Bone marrow (tissue), 2 donors: ENCODE results near the gene HLA-G.
A peak's percentile ranks its signal among the peaks of the same experiment; 100 is the strongest.
"Not testable (repeated sequence)": the region's sequence is repeated elsewhere in the genome, so short reads cannot be mapped to it uniquely, and the experiment has no call there.

Experiments
- DNase-seq, 2 donors: peaks; one replicate each; lab custom pipeline; 2025; lab: John Stamatoyannopoulos, UW

HLA-G gene

DNA sequence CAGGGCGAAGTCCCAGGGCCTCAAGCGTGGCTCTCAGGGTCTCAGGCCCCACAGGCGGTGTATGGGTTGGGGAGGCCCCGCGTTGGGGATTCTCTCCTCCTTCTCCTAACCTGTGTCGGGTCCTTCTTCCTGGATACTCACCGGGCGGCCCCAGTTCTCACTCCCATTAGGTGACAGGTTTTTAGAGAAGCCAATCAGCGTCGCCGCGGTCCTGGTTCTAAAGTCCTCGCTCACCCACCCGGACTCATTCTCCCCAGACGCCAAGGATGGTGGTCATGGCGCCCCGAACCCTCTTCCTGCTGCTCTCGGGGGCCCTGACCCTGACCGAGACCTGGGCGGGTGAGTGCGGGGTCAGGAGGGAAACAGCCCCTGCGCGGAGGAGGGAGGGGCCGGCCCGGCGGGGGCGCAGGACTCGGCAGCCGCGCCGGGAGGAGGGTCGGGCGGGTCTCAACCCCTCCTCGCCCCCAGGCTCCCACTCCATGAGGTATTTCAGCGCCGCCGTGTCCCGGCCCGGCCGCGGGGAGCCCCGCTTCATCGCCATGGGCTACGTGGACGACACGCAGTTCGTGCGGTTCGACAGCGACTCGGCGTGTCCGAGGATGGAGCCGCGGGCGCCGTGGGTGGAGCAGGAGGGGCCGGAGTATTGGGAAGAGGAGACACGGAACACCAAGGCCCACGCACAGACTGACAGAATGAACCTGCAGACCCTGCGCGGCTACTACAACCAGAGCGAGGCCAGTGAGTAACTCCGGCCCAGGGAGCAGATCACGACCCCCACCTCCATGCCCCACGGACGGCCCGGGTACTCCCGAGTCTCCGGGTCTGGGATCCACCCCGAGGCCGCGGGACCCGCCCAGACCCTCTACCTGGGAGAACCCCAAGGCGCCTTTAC, at the start of gene HLA-G:
Gene HLA-G (plus strand): TSS at position 247 of the 892 bp plus-strand sequence. CDS start 20 bp downstream, at position 267.
- no peak for DNase-seq

DNA sequence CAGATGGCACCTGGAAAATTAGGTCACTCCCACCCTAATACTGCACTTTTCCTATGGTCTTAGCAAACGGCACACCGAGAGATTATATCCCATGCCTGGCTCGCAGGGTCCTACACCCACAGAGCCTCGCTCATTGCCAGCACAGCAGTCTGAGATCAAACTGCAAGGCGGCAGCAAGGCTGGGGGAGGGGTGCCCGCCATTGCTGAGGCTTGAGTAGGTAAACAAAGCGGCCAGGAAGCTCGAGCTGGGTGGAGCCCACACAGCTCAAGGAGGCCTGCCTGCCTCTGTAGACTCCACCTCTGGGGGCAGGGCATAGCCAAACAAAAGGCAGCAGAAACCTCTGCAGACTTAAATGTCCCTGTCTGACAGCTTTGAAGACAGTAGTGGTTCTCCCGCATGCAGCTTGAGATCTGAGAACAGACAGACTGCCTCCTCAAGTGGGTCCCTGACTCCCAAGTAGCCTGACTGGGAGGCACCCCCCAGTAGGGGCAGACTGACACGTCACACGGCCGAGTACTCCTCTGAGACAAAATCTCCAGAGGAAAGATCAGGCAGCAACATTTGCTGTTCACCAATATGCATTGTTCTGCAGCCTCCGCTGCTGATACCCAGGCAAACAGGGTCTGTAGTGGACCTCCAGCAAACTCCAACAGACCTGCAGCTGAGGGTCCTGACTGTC, 47.5 kb upstream of the HLA-G start:
- not testable (repeated sequence) for DNase-seq

GRCh38 chr6:29789176-29789575, 38.4 kb upstream of the HLA-G start:
- DNase-seq, result no peak

DNA sequence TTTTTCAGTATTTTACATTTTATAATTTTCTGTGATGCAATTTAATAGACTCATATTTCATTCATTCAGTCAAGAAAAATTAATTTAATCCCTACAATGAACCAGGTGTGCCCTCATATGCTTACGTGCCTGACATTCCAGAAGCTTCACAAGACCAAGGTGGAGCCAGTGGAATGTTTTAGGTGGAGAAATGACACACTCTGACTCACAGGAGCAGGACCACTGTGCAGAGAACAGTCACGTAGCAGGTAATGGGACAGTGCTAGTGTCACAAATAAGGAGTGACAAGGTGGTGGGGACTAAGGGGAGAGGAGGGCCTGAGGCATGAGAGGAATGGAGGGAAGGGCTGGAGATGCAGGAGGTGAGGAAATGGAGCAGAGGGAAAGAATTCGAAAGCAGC, 37.0 kb upstream of the HLA-G start:
- DNase-seq, result no peak

- DNase-seq, result no peak
Observed at GRCh38 chr6:29791162-29791561, 36.5 kb upstream of the HLA-G start.

- no peak for DNase-seq
Observed at GRCh38 chr6:29791786-29792122, 35.9 kb upstream of the HLA-G start.

GRCh38 chr6:29792123-29793035, 35.2 kb upstream of the HLA-G start:
- peak in 1 of 2 donors; percentile 46 for DNase-seq

DNA sequence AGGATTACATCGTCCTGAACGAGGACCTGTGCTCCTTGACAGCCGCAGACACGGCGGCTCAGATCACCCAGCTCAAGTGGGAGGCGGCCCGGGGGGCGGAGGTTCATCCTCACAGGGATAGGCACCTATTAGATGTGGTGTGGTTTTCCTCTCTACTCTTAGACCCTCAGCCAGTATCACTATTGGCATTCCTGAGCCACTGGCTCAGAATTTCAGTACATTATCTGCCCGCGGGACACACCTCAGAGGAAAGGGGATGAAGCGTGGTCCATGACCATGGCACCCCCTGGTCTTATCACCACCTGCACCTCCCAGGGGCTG, 34.6 kb upstream of the HLA-G start:
- DNase-seq, result no peak

DNA sequence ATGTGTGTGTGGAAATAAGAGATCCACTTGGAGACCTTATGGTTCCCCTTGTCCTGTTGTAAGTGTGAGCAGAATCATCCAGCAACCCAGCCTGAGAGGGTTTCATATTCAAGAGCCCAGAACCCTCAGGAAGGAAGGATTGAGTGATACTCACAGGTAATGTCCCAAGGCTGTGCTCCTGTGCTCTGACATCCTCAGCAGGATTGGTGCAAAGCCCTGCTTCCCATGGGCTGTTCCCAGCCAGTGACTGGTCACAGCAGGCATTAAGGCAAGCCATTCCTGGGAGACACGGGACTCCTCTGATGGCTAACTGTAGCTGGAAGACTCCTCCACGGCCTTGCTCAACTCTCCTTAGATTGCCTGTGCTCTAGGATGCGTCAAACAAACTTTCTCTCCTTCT, 33.8 kb upstream of the HLA-G start:
- no peak for DNase-seq

- DNase-seq, result no peak
Observed at GRCh38 chr6:29796026-29796425, 31.6 kb upstream of the HLA-G start.

- DNase-seq, result no peak
Observed at GRCh38 chr6:29797135-29797534, 30.5 kb upstream of the HLA-G start.

DNA sequence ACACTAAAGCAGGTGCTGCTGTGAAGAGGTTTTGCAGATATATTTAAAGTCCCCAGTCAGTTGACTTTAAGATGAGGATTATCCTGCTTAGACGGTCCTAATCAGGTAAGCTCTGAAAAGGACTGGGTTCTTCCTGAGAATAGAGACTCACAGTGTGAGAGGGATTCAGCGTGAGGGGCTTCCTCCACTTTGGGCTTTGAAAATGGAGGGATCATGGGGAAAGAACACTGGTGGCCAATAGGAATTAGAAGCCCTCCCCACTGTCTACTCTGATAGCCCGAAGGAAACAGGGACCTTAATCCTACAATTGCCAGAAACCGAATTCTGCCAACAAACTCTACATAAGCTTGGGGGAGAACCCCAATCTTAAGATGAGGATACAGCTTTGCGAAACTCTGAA, 29.7 kb upstream of the HLA-G start:
- no peak for DNase-seq

- no peak for DNase-seq
Observed at GRCh38 chr6:29800254-29800653, 27.4 kb upstream of the HLA-G start.

- DNase-seq, result no peak
Observed at GRCh38 chr6:29806387-29806786, 21.2 kb upstream of the HLA-G start.

DNA sequence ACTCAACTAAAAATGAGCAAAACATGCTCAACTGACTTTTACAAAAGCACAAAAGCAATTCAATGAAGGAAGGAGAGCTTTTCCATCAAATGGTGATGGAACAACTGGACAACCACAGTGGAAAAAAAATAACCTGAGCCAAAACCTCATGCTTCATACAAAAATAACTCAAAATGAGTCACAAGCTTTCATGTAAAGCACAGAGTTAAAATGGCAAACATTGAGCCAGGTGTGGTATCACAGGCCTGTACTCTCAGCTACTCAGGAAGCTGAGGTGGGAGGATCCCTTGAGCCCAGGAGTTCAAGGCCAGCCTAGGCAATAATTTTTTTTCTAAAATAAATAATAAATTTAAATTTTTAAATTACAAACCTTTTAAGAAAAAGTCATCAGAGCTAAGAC, 18.4 kb upstream of the HLA-G start:
- no peak for DNase-seq

GRCh38 chr6:29810371-29810770, 17.3 kb upstream of the HLA-G start:
- DNase-seq, result no peak

- DNase-seq, result no peak
Observed at GRCh38 chr6:29811377-29811776, 16.2 kb upstream of the HLA-G start.

GRCh38 chr6:29813066-29813465, 14.6 kb upstream of the HLA-G start:
- no peak for DNase-seq

DNA sequence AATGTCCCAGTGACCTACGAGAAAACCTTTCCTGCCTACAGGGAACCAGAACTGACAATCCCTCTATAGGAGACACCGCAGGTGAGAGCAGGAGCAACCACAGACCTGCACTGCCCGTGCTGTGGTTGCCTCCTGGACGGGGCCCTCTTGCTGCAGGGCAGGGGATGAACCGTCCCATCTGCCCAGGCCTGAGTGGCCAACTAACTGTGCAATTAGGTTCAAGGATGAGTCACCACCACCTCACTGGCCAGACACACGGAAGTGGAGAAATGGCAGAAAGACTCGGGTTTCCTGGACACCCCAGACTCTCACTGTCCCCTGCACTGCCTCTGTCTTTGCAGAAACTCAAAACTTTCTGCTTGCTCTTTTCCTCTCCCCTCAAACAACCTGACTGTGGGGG, 13.8 kb upstream of the HLA-G start:
- DNase-seq, result no peak

- DNase-seq, result no peak
Observed at GRCh38 chr6:29814379-29815117, 13.1 kb upstream of the HLA-G start.

DNA sequence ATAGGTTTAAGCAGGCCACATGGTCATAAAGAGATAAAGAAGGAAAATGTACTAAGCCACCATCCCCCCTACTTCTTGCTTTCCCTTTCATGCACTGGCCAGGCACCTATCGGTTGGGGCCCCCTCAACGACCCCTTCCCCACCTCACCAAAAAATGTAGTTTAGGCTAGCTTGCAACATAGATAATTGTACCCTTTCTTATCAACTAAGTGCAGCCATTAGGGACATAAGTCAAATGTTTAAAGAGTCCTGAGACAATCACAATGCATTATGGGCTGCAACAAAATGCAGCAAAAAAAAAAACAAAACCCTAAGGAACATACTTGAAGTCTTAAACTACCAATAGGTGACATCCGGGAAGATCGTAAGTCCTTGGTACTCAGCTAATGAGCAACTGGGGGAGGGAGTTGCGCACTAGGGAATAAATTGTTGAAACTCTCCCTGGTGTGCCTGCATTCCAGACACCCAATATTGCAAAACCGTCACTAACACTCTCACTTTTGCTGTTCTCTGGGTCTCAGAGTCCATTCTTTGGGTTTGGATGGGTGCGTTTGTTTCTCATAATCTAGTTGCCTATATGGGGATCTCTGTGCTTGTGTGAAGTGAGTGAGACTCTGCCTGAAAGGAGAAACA, 12.4 kb upstream of the HLA-G start:
- no peak for DNase-seq
